ENCODE measurements around the gene LKAAEAR1. TPM values are rescaled to one million over a fixed set of nuclear protein-coding genes. Genes with fewer than 3 reads are reported as not detected.

LKAAEAR1 gene
- total and polyA plus RNA-seq, 2 of the 13 experiments (the other 11 are each of a cell fraction or from before 2014, with no cell fraction given), result not detected

DNA sequence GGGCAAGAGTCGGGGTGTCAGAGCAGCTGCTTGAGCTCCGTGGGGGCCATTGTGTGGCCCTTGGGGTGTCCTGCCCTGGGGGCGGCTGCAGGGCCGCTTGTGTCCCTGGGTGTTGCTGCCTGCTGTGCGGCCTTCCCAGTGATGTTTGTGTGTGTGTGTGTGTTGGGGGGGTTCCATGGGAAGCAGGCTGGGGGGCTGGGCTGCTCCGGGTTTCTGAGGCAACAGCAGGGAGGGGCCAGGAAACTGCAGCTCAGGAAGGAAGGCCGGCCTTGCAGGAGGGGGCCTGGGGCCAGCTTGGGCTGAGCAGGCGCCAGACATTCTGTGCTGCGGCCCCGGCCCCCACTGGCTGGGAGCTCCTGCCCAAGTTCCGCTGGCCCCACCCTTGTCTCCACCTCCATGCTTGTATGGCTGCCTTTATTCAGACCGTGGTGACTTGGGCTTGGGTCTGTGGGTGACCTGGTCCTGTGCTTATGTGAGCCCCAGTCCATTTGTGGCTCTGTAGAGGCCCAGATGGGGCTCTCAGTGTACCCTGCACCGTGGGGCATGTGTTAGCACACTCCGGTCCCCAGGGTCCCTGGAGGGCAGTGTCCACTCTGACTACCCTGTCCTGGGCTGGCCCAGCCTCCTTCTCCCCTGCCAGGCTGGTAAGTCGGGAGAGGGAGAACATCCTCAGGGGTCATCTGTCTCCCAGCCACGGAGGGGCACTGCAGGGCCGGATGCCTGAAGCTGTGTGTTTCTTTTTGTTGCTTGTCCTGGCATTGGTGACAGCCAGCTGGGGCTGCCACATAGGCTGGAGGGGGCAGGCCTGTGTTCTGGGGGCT, 30.1 kb downstream of the LKAAEAR1 start (continued):
- peak; percentile 46; the same call in 1 of the 2 replicates for TF ChIP-seq HNF1A (IDR thresholded peaks at IDR 0.05; ENCODE audit: low read depth)
- peak; percentile 11; the same call in 1 of the 2 replicates for TF ChIP-seq HNF1A (CRISPR knock-in tag; IDR thresholded peaks at IDR 0.05; ENCODE audit: borderline replicate concordance)
- TF ChIP-seq NCOA1 (CRISPR knock-in tag; IDR thresholded peaks at IDR 0.05), result peak; percentile 96
- no peak for TF ChIP-seq SRSF9 (IDR thresholded peaks at IDR 0.05; ENCODE audit: borderline replicate concordance, insufficient read depth, low read depth, low read length, poor library complexity, severe bottlenecking)
- TF ChIP-seq BORCS8-MEF2B (CRISPR knock-in tag; IDR thresholded peaks at IDR 0.05), result 0 out of 2 replicates have a peak, but pooled peaks have one; percentile 25
- TF ChIP-seq, protein P1, sequence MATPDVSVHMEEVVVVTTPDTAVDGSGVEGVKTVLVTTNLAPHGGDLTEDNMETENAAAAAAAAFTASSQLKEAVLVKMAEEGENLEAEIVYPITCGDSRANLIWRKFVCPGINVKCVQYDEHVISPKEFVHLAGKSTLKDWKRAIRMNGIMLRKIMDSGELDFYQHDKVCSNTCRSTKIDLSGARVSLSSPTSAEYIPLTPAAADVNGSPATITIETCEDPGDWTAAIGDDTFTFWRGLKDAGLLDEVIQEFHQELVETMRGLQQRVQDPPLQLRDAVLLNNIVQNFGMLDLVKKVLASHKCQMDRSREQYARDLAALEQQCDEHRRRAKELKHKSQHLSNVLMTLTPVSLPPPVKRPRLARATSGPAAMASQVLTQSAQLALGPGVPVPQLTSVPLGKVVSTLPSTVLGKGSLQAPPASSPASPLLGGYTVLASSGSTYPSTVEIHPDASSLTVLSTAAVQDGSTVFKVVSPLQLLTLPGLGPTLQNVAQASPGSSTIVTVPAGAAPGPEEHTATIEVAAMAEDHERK (CRISPR knock-in tag; IDR thresholded peaks at IDR 0.05; ENCODE audit: low read depth), result 0 out of 2 replicates have a peak, but pooled peaks have one; percentile 47
- 0 out of 2 replicates have a peak, but pooled peaks have one; percentile 12 for TF ChIP-seq CEBPB (IDR thresholded peaks at IDR 0.05; ENCODE audit: borderline replicate concordance, low read depth, low read length)
- TF ChIP-seq MATR3 (CRISPR knock-in tag; IDR thresholded peaks at IDR 0.05), result no peak
- TF ChIP-seq CBFB (CRISPR knock-in tag; IDR thresholded peaks at IDR 0.05), result peak; percentile 46; the same call in 1 of the 2 replicates
- no peak for TF ChIP-seq ZNF549 (CRISPR knock-in tag; IDR thresholded peaks at IDR 0.05)
- TF ChIP-seq, protein P2, sequence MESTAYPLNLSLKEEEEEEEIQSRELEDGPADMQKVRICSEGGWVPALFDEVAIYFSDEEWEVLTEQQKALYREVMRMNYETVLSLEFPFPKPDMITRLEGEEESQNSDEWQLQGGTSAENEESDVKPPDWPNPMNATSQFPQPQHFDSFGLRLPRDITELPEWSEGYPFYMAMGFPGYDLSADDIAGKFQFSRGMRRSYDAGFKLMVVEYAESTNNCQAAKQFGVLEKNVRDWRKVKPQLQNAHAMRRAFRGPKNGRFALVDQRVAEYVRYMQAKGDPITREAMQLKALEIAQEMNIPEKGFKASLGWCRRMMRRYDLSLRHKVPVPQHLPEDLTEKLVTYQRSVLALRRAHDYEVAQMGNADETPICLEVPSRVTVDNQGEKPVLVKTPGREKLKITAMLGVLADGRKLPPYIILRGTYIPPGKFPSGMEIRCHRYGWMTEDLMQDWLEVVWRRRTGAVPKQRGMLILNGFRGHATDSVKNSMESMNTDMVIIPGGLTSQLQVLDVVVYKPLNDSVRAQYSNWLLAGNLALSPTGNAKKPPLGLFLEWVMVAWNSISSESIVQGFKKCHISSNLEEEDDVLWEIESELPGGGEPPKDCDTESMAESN (CRISPR knock-in tag; conservative IDR thresholded peaks at IDR 0.05), result peak; percentile 87
- no peak for TF ChIP-seq SMARCE1 (IDR thresholded peaks at IDR 0.05; ENCODE audit: borderline replicate concordance)
- peak; percentile 62; the same call in 1 of the 2 replicates for TF ChIP-seq KMT2A (CRISPR knock-in tag; IDR thresholded peaks at IDR 0.05)
- TF ChIP-seq, protein P3, sequence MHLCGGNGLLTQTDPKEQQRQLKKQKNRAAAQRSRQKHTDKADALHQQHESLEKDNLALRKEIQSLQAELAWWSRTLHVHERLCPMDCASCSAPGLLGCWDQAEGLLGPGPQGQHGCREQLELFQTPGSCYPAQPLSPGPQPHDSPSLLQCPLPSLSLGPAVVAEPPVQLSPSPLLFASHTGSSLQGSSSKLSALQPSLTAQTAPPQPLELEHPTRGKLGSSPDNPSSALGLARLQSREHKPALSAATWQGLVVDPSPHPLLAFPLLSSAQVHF (CRISPR knock-in tag; IDR thresholded peaks at IDR 0.05), result no peak
- TF ChIP-seq PHF8 (CRISPR knock-in tag; IDR thresholded peaks at IDR 0.05), result peak; percentile 71
- peak; percentile 98 for TF ChIP-seq ZNF296 (CRISPR knock-in tag; conservative IDR thresholded peaks at IDR 0.05)
- TF ChIP-seq GPN1 (CRISPR knock-in tag; IDR thresholded peaks at IDR 0.05; ENCODE audit: borderline replicate concordance), result no peak
- TF ChIP-seq RXRA (CRISPR knock-in tag; IDR thresholded peaks at IDR 0.05), result peak; percentile 84
- no peak for TF ChIP-seq CCDC6 (CRISPR knock-in tag; IDR thresholded peaks at IDR 0.05)

Data from HepG2 (cell line).